ENCODE results near the gene TMEM116.
"Not testable (repeated sequence)": the region's sequence is repeated elsewhere in the genome, so short reads cannot be mapped to it uniquely, and the experiment has no call there.

Gene TMEM116

DNA sequence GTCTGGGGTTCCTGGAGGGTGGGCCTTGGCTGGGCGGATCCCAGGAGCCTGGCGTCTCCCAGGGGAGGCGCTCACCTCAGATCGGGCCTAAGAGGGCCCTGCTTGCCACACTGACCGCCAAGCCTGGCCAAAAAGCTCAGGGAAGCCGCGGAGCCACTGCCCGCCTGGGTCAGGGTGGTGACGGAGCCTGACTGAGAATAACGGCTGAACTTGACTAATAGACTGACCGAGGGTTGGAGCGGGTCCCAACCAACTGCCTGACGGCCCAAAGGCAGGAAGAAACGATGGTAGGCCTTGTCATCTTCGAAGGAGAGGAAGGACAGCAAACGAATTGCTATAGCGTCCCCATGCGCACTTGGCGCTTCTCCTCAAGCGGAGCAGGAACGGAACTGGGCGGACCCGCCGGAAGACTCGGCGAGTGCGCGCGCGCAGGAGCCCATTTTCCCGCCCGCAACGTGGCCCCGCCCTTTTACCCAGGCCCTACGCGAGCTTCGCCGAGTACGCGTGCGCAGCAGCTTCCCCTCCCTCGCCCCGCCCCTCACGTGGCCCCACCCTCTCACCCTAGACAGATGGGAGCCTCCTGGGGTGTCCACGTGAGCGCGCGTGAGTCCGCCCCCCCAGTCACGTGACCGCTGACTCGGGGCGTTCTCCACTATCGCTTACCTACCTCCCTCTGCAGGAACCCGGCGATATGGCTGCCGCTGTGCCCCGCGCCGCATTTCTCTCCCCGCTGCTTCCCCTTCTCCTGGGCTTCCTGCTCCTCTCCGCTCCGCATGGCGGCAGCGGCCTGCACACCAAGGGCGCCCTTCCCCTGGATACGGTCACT, at the start of gene TMEM116, which contains the start of gene ERP29:
Gene TMEM116, minus strand, starts transcription at position 391 of the 826 bp plus-strand sequence. CDS start 7,895 bp downstream, outside the sequence.
Gene ERP29, plus strand, starts transcription at position 652 of the 826 bp plus-strand sequence. Its CDS starts 40 bp downstream, at position 692.
- peak; percentile 99 for DNase-seq

DNA sequence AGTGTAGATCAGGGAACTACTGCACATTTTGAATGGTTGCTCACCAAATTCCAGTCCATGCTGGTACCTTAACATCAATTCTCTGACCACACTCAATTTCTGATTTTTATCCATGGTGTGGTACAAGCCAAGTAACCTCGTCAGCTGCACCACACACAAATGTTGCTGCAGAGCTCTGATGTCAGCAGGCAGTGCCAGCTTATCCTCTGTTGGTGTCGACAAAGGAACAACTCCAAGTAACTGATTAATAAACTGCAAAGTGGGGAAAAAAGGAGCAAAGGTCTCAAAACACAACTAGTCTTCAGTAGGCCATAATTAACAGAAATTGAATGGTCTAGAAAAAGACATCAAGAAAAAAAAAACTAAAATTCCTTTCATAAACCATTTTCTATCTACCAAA, 48.2 kb upstream of the TMEM116 start:
- DNase-seq, result no peak

DNA sequence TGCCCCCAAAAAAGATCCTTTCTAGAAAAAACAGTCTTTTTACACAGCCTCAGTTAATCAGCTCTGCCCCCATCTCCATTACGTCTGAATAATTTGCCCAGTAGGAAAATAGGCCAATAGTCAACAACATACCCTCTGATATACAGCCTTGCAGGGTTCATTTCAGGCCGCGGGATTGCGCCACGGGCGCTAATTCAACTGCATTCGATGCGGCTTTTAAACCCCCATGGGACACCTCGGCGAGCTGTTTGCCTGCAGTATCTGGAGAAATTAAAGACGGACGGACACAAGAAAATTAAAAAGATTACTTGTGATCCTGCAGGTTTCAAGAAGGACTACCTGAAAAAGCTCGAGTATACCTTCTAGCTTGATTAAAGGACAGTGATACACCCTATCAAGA, 36.4 kb upstream of the TMEM116 start:
- no peak for DNase-seq

DNA sequence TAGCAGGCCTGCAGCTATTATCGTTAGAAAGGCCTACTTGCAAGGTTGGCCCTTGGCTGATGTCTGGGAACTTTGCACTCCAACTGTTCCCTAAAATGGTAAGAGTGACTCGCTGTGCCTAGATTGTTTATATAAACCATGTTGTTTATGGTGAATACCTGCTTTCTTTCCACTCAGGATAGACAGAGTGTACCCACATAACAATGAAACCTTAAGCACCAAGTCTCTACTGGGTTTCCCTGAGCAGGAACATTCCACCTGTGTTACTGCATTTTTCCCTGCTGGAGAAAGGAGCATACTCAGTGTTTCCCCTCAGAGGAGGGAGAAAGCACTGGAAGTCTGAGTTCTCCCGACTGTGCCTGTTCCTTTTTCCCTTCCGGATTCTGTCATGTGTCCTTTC, 33.0 kb upstream of the TMEM116 start:
- DNase-seq, result no peak

DNA sequence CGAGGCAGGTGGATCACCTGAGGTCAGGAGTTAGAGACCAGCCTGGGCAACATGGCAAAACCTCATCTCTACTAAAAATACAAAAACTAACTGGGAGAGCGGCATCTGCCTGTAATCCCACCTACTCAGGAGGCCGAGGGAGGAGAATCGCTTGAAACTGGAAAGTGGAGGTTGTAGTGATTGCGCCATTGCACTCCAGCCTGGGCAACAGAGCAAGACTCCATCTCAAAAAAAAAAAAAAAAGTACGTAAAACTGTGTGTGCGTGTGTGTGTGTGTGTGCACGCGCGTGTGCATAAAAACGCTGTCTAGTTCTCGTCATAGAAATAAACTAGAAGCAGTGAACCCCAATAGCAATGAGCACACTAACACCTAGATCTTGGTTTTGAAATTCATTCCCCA, 23.6 kb upstream of the TMEM116 start:
- not testable (repeated sequence) for DNase-seq

DNA sequence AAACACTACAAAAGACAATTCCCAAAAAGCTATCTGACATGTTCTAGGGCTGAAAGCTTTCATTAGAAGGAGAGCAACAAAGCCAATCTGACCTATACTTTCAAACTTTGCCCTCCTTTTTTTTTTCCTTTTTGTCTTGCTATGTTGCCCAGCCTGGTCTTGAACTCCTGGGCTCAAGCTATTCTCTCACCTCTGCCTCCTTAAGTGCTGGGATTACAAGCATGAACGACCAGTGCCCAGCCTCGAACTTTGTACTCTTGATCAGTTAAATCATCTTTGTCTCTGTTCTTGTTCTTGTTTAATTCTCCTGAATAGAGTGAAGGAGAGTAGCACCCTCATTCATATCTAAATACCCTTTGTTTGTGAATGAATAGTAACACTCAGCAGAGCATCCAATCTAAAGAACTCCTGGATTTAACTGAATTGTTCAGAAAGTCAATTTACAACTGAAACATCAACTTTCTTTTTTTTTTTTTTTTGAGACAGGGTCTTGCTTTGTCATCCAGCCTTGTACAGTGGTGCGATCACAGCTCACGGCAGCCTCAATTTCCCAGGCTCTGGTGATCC, 22.3 kb upstream of the TMEM116 start:
- DNase-seq, result no peak

DNA sequence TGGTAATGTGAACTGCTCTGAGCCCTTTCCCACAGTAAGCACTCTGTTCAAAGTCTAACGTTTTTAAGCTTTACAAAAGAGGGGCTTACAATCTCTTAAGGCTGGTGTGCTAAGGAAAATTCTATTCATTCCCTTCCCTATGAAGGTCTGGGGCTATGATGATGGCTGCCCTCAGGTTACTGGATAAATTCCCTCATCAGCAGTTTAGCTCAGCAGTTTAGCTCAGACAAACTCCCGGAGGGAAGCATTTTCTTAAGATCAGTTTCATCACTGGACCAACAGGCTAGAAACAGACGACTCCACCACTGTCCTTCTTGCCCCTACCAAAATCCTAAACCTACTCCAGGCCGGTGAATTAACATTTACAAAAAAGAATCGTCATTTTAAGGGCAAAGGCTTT, 19.3 kb upstream of the TMEM116 start:
- DNase-seq, result no peak

DNA sequence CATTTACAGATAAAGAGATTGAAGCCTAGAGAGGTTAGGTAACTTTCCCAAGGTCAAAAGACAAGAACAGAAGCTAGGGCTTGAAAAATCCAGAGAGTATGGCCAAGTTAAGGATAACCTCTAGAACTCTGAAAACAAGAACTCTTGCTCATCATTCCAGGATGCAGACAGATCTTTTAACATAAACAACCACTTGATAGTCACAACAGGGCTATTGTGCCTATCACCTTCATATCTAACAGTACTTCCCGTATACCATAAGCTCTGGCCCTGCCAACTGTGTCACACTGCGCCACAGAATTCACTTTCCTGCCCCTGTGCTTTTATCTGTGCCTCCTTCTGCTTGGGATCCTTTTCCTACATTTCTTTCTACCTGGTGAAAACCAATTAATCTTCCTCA, 18.5 kb upstream of the TMEM116 start:
- DNase-seq, result no peak

DNA sequence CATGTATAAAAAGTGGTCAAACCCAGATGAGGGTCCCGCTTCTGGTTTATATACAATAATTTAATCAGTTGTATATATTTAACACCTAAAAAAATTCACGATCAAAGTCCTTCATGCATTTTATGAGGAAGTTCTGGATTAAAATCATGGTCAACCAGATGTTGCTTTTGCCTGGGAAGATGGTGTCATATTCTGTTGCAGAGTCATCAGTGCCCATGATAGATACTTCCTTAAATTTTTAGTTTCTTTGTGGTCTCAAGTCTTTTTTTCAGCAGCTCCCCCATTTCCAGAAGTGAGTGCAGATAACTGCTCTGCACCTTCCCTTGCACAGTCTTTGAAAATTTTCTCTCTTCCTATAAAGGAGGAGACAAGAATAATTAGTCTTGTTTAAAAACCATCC, 16.3 kb upstream of the TMEM116 start:
- DNase-seq, result no peak

DNA sequence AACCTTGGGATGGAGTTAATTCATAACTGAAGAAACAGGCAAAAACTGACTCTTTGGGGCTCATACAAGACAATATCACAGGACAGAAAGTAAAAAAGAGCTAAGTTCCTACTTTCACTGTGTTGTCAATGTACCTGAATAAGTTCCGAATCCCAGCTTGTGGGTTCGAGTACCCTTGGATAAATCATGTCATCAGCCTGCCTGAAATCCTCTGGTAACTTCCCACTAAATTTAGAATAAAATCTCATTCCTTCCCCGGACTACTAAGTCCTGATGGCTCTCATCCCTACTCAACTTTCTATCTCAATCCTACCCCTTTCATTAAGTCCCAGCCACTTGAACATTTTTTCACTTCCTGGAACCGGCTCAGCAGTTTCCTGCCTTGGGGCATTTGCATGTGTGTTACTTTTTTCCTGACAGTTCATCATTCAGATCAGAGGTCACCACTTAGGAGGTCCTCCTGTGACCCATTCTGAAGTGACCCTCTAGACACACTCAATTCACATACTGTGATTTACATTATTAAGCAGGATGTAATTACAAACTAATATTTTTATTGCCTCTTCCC, 12.9 kb upstream of the TMEM116 start:
- no peak for DNase-seq

DNA sequence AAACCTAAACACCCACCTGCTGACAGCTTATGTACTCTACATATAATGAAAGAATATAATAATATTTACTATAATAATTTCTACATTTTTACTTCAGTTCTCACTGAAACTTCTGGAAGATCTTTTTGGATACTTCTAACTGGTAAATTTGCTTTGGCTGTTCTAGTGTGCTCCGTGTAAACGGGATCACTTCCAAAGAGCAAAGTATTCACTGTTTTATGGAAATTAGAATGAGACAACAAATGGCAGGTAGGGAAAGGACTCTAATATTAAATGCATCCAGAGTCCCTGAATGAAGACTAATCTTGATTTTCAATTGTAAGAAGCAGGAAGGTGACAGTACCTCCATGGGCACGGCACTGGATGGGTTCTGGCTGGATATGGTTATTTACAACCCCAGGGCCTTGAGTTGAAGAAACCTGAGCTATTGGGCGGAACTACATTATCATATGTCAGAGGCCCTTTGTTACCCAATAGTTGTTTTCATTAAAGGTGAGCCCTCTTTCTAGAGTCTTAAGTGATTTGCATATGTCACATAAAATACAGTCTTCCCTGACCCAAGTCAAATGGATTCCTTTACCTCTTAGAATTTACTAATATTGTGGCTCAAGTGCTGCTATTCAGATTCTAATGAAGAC, 10.9 kb upstream of the TMEM116 start:
- no peak for DNase-seq

DNA sequence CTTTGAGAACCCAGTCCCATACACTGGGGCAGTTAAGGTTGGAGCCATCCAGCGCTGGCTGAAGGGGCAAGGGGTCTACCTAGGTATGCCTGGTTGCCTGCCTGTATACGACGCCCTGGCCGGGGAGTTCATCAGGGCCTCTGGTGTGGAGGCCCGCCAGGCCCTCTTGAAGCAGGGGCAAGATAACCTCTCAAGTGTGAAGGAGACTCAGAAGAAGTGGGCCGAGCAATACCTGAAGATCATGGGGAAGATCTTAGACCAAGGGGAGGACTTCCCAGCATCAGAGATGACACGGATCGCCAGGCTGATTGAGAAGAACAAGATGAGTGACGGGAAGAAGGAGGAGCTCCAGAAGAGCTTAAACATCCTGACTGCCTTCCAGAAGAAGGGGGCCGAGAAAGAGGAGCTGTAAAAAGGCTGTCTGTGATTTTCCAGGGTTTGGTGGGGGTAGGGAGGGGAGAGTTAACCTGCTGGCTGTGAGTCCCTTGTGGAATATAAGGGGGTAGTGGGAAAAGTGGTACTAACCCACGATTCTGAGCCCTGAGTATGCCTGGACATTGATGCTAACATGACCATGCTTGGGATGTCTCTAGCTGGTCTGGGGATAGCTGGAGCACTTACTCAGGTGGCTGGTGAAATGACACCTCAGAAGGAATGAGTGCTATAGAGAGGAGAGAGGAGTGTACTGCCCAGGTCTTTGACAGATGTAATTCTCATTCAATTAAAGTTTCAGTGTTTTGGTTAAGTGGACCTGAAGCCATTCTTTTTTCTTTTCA, 9.5 kb upstream of the TMEM116 start:
- no peak for DNase-seq

DNA sequence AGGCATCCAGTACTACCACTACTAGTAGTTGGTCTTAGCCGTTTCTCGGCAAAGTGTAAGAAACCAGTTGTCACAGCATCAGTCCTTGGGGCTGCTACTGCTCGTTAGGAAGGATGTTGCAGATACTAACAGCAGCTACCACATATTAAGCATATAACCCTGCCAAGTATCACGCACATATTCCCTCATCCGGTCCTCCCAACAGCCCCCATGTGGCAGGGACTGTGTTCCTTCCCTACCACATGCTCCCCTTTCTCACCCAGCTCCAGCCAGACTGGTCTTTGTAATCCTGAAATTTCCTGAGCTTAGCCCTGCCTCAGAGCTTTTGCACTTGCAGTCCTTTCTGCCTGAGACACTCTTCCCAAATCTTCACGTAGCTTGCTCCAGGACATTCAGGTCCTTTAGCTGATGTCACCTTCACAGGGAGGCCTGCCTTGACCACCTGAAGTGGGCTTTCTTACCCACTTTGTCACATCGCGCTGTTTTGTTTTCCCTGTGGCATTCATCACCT, 8.0 kb upstream of the TMEM116 start:
- DNase-seq, result no peak

DNA sequence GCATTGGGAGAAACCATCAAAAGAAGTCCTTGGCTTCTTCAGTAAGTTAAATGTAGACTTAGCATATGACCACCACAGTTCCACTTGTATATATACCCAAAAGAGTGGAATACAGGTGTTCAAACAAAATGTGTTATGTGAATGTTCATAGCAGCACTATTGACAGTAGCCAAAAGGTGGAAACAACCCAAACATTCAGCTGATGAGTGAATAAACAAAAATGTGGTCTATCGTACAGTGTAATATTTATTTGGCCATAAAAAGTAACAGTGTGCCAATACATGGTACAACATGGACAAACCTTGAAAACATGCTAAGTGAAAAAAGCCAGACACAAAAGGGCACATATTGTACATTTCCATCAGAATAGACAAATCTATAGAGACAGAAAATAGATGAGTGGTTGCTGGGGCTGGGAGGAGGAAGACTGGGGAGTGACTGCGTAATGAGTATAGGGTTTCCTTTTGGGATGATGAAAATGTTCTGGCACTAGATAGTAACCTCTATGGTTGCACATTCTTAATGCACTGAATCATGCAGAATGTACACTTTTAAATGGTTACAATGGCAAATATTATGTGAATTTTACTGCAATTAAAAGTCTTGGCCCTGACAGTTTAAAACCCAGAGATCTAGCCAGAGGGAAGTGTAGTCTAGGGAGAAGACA, 5.7 kb upstream of the TMEM116 start:
- peak; percentile 88 for DNase-seq

DNA sequence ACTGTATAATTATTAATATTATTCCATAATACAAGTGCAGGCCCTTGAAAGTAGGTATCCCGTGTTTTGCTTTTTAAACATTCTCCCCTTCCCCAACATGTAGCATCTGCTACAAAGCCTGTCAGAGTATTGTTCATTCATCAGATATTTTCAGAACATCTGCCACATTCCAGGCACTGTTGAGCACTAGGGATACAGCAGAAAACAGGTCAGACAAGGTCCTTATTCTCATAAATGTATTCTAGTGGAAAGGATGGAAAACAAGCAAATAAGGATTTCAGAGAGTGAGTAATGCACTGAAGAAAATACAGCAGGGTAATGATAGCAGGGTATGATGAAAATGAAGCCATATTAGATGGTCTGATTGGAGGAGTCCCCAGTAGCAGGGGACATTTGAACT, 4.1 kb upstream of the TMEM116 start:
- no peak for DNase-seq

DNA sequence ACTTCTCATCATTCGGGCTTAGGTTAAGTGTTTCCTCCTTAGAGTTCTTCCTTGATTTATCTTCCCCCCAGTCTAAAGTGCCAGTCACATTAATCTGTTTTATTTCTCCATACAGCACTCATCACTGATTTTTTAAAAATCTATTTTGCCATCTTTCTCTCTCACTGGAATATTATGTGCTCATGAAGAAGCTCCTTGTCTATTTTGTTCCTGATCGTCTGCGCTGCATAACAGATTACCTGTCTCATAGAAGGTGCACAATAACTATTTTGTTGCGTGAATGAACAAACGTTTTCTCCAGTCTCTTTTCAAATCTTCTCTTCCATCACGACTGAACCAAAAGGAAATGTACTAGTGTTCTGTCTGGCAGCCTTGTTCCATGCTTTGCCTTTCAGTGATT, 3.0 kb upstream of the TMEM116 start:
- DNase-seq, result no peak

DNA sequence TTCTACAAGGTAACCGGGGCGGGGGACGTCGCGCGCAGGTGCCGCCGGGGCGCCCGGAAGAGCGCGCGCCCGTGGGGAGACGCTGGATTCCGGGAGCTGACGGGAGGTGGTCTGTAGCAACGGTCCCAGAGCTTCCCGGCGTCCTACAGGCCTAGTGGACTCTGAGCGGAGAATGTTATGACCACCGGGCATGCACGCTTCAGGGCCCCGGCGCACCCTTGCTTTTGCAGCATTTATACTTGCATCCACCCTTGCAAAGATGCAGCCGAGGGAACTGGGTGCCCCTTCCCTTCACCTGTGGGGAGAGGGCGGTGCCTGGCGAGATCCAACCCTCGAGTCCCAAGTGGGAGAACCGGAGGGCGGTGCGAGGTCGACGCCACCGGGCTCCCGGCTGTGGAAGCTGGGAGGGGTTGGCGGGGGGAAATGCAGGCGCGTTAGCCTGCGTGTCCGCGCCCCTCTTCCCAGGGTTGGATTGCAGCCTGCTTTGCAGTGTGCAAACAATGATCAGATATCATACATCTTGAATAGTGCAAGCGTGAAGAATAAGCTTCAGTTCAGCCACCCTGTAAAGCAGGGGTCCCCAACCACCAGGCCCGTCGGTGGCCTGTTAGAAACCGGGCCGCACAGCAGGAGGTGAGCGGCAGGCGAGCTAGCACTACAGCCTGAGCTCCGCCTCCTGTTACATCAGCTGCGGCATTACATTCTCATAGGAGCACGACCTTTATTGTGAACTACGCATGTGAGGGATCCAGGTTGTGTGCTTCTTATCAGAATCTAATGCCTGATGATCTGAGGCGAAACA, 837 bp upstream of the TMEM116 start:
- peak; percentile 76 for DNase-seq

DNA sequence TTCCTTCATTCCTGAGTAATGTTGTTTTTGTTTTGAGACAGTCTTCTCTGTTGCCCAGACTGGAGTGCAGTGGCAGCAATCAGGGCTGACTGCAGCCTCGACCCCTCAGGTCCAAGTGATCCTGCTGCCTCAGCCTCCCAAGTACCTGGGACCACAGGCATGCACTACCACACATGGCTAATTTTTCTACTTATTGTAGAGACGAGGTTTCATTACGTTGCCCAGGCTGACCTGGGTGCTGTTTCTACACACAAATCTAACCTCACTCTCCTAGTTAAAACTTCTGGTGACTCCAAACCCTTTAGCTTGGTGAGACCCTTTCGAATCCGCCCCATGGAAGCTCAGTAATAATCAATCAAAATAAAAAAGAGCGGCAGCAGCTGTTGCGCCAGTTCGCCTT, 1.3 kb downstream of the TMEM116 start:
- no peak for DNase-seq

DNA sequence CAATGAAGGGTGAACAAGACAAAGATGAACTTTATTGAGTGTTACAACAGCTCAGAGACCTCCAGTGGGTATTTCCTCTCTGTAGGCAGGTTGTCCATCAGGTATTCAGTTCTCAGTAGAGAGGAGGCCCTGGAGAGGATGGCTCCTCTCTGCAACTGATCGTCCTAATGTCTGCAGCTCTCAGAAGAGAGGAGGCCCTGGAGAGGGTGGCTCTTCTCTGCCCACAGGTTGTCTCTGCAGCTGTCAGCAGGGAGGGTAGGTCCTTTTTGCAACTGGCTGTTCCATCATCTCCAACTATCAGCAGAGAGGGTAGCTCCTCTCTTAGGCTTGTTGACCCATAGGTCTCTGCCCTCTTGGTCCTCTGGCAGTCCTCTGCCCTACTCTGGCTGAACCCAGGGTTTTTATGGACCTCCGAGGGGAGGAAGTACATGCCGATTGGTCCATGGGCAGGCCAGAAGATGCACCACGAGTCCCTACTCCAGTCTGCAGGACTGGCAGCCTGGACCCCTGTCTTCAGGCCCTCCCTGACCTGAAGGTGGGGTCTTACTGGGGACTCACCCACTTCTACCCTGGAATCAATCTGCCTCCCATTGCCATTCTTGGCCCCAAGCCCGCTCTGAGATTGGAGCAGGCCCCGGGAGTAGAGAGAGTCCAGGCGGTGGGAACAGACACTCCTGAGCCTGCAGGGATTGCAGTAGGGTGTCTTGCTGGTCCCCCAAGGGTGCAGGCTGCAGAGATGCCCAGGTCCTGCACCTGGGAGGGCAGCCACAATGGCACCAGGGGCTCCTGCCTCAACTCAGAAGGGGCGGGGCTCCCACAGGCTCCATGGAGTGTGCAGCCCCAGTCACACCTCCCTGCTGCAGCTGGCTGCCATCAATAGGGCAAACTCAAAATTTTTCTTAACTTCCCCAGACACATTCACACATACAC, 2.3 kb downstream of the TMEM116 start:
- DNase-seq, result no peak

DNA sequence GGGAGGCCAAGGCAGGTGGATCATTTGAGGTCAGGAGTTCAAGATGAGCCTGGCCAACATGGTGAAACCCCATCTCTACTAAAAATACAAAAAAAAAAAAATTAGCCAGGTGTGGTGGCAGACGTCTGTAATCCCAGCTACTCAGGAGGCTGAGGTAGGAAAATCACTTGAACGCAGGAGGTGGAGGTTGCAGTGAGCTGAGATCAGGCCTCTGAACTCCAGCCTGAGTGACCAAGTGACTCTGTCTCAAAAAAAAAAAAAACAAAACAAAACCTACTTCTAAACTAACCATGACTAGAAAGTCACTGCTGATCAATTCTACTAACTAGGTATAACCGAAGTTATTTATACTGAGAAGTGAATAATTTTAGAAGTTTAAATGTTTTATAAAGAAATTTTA, 3.4 kb downstream of the TMEM116 start:
- not testable (repeated sequence) for DNase-seq
